H9 (cell line): ENCODE results near the gene SCN8A. TPM values are rescaled to one million over a fixed set of nuclear protein-coding genes. Genes with fewer than 3 reads are reported as not detected.

Source experiments
- DNase-seq: peaks from one replicate; pipeline ENCODE4 v3.0.0-alpha.2; 2017
- H2AFZ ChIP-seq: one replicate; pipeline ENCODE4 v1.6.1; 2013; ENCODE audit warnings: mild to moderate bottlenecking, low read length, control low read depth, moderate library complexity
- H2AK5ac ChIP-seq: 2 replicates; pipeline ENCODE4 v1.6.1; 2013; ENCODE audit warnings: low read length, control low read depth, mixed read lengths; ENCODE audit not compliant: insufficient read length
- H2BK120ac ChIP-seq: one replicate; pipeline ENCODE4 v1.6.1; 2013; ENCODE audit warnings: low read depth, mild to moderate bottlenecking, low read length, control low read depth, inconsistent platforms; ENCODE audit not compliant: poor library complexity, severe bottlenecking
- H2BK12ac ChIP-seq: 2 replicates; pipeline ENCODE4 v1.6.1; 2013; ENCODE audit warnings: low read length, control low read depth, mixed read lengths, low read depth; ENCODE audit not compliant: insufficient read length
- H2BK15ac ChIP-seq: 2 replicates; pipeline ENCODE4 v1.6.1; 2013; ENCODE audit warnings: low read depth, low read length, control low read depth
- H2BK20ac ChIP-seq: one replicate; pipeline ENCODE4 v1.6.1; 2013; ENCODE audit warnings: low read depth, mild to moderate bottlenecking, low read length, control low read depth, inconsistent platforms; ENCODE audit not compliant: poor library complexity, severe bottlenecking
- H2BK5ac ChIP-seq: 2 replicates; pipeline ENCODE4 v1.6.1; 2013; ENCODE audit warnings: low read length, control low read depth, mixed read lengths; ENCODE audit not compliant: insufficient read length
- H3K14ac ChIP-seq: 2 replicates; pipeline ENCODE4 v1.6.1; 2013; ENCODE audit warnings: low read length, control low read depth; ENCODE audit not compliant: insufficient read depth
- H3K18ac ChIP-seq: 2 replicates; pipeline ENCODE4 v1.6.1; 2013; ENCODE audit warnings: low read depth, mild to moderate bottlenecking, mixed read lengths, low read length, control low read depth; ENCODE audit not compliant: insufficient read length
- H3K23ac ChIP-seq: 2 replicates; pipeline ENCODE4 v1.6.1; 2013; ENCODE audit warnings: low read length, control low read depth, mixed read lengths, low read depth; ENCODE audit not compliant: insufficient read length
- H3K23me2 ChIP-seq: 2 replicates; pipeline ENCODE4 v1.6.1; 2013; ENCODE audit warnings: low read depth, mild to moderate bottlenecking, mixed read lengths, low read length, control low read depth; ENCODE audit not compliant: insufficient read length, poor library complexity, severe bottlenecking
- H3K27ac ChIP-seq: 2 replicates; pipeline ENCODE4 v1.5.1; 2013; ENCODE audit warnings: low read length, control low read depth, mixed read lengths, low read depth; ENCODE audit not compliant: insufficient read length
- H3K27me3 ChIP-seq: 2 replicates; pipeline ENCODE4 v1.6.1; 2013; ENCODE audit warnings: low read length, control low read depth, inconsistent platforms; ENCODE audit not compliant: insufficient read depth
- H3K4ac ChIP-seq: 2 replicates; pipeline ENCODE4 v1.6.1; 2013; ENCODE audit warnings: low read depth, mild to moderate bottlenecking, control low read depth, inconsistent platforms, low read length, moderate library complexity
- H3K4me1 ChIP-seq: 2 replicates; pipeline ENCODE4 v1.6.1; 2013; ENCODE audit warnings: low read length, control low read depth, inconsistent platforms; ENCODE audit not compliant: insufficient read depth
- H3K4me2 ChIP-seq: 2 replicates; pipeline ENCODE4 v1.6.1; 2013; ENCODE audit warnings: low read length, control low read depth, mixed read lengths; ENCODE audit not compliant: insufficient read length, insufficient read depth
- H3K56ac ChIP-seq: 2 replicates; pipeline ENCODE4 v1.6.1; 2013; ENCODE audit warnings: low read depth, mild to moderate bottlenecking, mixed read lengths, low read length, control low read depth; ENCODE audit not compliant: insufficient read length
- H3K79me1 ChIP-seq: 2 replicates; pipeline ENCODE4 v1.6.1; 2013; ENCODE audit warnings: low read depth, mild to moderate bottlenecking, moderate library complexity, low read length, control low read depth, inconsistent platforms; ENCODE audit not compliant: insufficient read depth, poor library complexity, severe bottlenecking
- H3K79me2 ChIP-seq: 2 replicates; pipeline ENCODE4 v1.6.1; 2013; ENCODE audit warnings: low read length, control low read depth, inconsistent platforms; ENCODE audit not compliant: insufficient read depth
- H3K9ac ChIP-seq: 2 replicates; pipeline ENCODE4 v1.6.1; 2013; ENCODE audit warnings: low read length, control low read depth, mixed read lengths; ENCODE audit not compliant: insufficient read length; ENCODE audit errors: extremely low read depth
- H3K9me3 ChIP-seq: one replicate; pipeline ENCODE4 v1.6.1; 2013; ENCODE audit warnings: low read depth, low read length, inconsistent platforms; ENCODE audit not compliant: control insufficient read depth
- H3T11ph ChIP-seq: one replicate; pipeline ENCODE4 v1.6.1; 2013; ENCODE audit warnings: mild to moderate bottlenecking, low read length, control low read depth, inconsistent platforms
- H4K20me1 ChIP-seq: one replicate; pipeline ENCODE4 v1.6.1; 2013; ENCODE audit not compliant: control insufficient read depth, insufficient read length, insufficient read depth
- H4K5ac ChIP-seq: 2 replicates; pipeline ENCODE4 v1.6.1; 2013; ENCODE audit warnings: low read depth, mild to moderate bottlenecking, mixed read lengths, low read length, control low read depth; ENCODE audit not compliant: insufficient read length
- H4K8ac ChIP-seq: replicated peaks from 2 replicates; pipeline ENCODE4 v1.6.1; 2013; ENCODE audit warnings: low read length, control low read depth, mixed read lengths, low read depth; ENCODE audit not compliant: insufficient read length
- H4K91ac ChIP-seq: 2 replicates; pipeline ENCODE4 v1.6.1; 2013; ENCODE audit warnings: low read depth, mild to moderate bottlenecking, moderate library complexity, mixed read lengths, low read length, control low read depth; ENCODE audit not compliant: insufficient read length
- H3K27ac Mint-ChIP-seq, 3 experiments: 2 replicates in 2 of 3; 3 replicates in 1 of 3; pipeline ENCODE4 v1.8.0; 2020 to 2021; ENCODE audit warnings: mixed read lengths in 3 of 3, mild to moderate bottlenecking in 1 of 3, moderate library complexity in 1 of 3
- H3K27me3 Mint-ChIP-seq: 2 replicates; pipeline ENCODE4 v1.8.0; 2021; ENCODE audit warnings: low read depth, mild to moderate bottlenecking, moderate library complexity, mixed read lengths
- H3K36me3 Mint-ChIP-seq, 3 experiments: 2 replicates in 2 of 3; 3 replicates in 1 of 3; pipeline ENCODE4 v1.8.0; 2020 to 2021; ENCODE audit warnings: low read depth in 3 of 3, mixed read lengths in 3 of 3; ENCODE audit not compliant: insufficient read depth in 1 of 3
- H3K4me1 Mint-ChIP-seq, 2 experiments: 2 replicates each; pipeline ENCODE4 v1.8.0; 2020; ENCODE audit warnings: mixed read lengths in 2 of 2
- H3K4me3 Mint-ChIP-seq, 2 experiments: 2 replicates in 1 of 2; 3 replicates in 1 of 2; pipeline ENCODE4 v1.8.0; 2020 to 2021; ENCODE audit warnings: mild to moderate bottlenecking in 2 of 2, mixed read lengths in 2 of 2, moderate library complexity in 1 of 2
- H3K9me3 Mint-ChIP-seq, 2 experiments: 2 replicates in 1 of 2; 3 replicates in 1 of 2; pipeline ENCODE4 v1.8.0; 2020; ENCODE audit warnings: mild to moderate bottlenecking in 2 of 2, mixed read lengths in 2 of 2, moderate library complexity in 1 of 2
- CTCF ChIP-seq: fragments of 200-600 bp; sonication (generic); conservative IDR thresholded peaks from 3 replicates; pipeline ENCODE4 v1.8.0; 2021; ENCODE audit warnings: antibody characterized with exemption, mild to moderate bottlenecking
- WGBS: extraction: QIAGEN DNeasy Blood & Tissue Kit; methylation state at CpG from one replicate; pipeline ENCODE4 v1.1.7; 2013; ENCODE audit warnings: missing lambda C conversion rate, low lambda C conversion rate, mixed read lengths; ENCODE audit not compliant: insufficient read length; ENCODE audit errors: extremely low coverage; 5-methylcytosine and 5-hydroxymethylcytosine counted together
- total RNA-seq: library from RNA; stranded (reverse); gene quantifications from 2 replicates; pipeline ENCODE4 v1.2.1, GENCODE V29; 2021

Gene SCN8A
- total RNA-seq, 1 experiment from 2014 or later = 15.2 TPM

GRCh38 chr12:51726161-51726560 is 135.1 kb downstream of the SCN8A start:
- Histone ChIP-seq H2BK15ac (no peak overlapping the region), H2AFZ (no peak overlapping the region), H3T11ph (no peak overlapping the region), H3K4me1 (no peaks in the 10 kb centered on the region), H3K79me2 (no peaks in the 10 kb centered on the region), H2BK5ac (no peak overlapping the region), H3K14ac (no peak overlapping the region), H3K18ac (no peak overlapping the region), H4K8ac (no peak overlapping the region), H2BK120ac (no peak overlapping the region), H3K9me3 (no peaks in the 10 kb centered on the region), H3K23ac (no peak overlapping the region), H4K20me1 (no peaks in the 10 kb centered on the region), H2BK20ac (no peak overlapping the region), H3K9ac (no peak overlapping the region), H3K56ac (no peak overlapping the region), H4K5ac (no peak overlapping the region), H3K27ac (no peak overlapping the region), H4K91ac (no peak overlapping the region), H3K79me1 (no peaks in the 10 kb centered on the region), H3K4ac (no peak overlapping the region), H2AK5ac (no peak overlapping the region), H2BK12ac (no peak overlapping the region), H3K4me2 (no peak overlapping the region), H3K23me2 (no peaks in the 10 kb centered on the region), H3K27me3 (no peaks in the 10 kb centered on the region)
- no peak for DNase-seq
- TF ChIP-seq CTCF = no peak
- no peak overlapping the region for H3K27ac Mint-ChIP-seq
- H3K9me3 Mint-ChIP-seq = no peaks in the 10 kb centered on the region
- peaks cover 13 to 20% (median 13%) of the 10 kb centered on the region in 3 experiments; a peak in 6 of 7 replicates for H3K36me3 Mint-ChIP-seq
- H3K4me1 Mint-ChIP-seq = peaks cover 0 to 4% of the 10 kb centered on the region in 2 experiments; a peak in 1 of 4 replicates
- WGBS = no CpG with 5 or more reads among the region's 1 CpG
- H3K27me3 Mint-ChIP-seq = no peaks in the 10 kb centered on the region
- no peak overlapping the region for H3K4me3 Mint-ChIP-seq
